ENCODE results near the gene RAB31.

The RAB31 gene

DNA sequence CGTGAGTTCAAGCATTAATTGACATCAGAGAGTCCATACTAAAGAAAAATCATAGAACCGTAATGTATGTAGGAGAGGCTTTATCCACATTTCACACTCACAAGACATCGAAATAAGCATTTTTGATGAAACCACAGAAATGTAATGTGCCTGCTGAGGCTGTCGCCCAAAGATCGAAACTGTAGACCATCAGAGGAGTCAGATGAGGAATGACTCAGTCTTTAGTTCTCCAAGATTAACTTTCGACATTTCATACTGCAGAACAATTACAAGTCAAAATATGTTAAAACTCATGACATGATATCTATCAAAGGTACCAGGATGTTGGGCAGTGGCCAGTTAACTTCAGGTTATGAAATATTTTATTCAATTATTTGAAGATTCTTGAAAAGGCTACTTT, 79.6 kb downstream of the RAB31 start:
- DNase-seq (ENCODE audit: low read depth in 2 of 2, low spot score in 1 of 2): no peak

DNA sequence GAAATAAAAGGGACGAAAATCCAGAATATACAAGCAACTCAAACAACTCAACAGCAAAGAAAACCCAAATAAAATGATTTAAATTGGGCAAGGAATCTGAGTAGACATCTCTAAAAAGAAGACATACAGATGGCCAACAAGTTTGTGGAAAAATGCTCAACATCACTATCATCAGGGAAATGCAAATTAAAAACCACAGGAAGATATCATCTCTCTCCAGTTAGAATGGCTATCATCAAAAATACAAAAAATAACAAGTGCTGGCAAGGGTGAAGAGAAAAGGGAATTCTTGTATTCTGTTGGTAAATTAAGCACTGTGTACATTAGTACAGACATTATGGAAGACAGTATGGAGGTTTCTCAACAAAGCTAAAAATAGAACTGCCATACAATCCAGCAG, 80.0 kb downstream of the RAB31 start:
- DNase-seq (ENCODE audit: low read depth in 2 of 2, low spot score in 1 of 2): no peak

DNA sequence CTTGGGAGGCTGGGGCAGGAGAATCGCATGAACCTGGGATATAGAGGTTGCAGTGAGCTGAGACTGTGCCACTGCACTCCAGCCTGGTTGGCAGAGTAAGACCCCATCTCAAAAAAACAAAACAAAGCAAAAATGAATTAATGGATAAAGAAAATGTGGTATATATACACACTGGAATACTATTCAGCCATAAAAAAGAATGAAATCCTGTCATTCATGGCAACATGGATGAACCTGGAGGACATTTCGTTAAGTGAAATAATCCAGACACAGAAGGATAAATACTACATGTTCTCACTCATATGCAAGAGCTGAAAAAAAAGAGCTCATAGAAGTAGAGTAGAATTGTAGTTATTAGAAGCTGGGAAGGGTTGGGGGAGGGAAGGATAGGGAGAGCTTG, 80.8 kb downstream of the RAB31 start:
- no peak for DNase-seq (ENCODE audit: low read depth in 2 of 2, low spot score in 1 of 2)

DNA sequence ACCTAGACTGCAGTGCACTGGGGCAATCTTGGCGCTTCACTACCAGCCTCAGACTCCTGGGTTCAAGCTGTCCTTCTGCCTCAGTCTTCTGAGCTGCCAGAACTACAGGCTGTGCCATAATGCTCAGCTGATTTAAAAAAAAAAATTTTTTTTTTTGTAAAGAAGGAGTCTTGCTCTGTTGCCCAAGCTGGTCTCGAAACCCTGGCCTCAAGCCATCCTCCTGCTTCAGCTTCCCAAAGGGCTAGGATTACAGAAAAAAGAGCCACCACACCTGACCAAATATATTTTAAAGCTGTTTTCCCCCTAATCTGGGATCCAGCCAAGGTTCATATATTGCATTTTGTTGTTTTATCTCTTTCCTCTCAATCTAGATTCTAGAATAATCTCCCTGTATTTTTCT, 82.2 kb downstream of the RAB31 start:
- DNase-seq (ENCODE audit: low read depth in 2 of 2, low spot score in 1 of 2): no peak

DNA sequence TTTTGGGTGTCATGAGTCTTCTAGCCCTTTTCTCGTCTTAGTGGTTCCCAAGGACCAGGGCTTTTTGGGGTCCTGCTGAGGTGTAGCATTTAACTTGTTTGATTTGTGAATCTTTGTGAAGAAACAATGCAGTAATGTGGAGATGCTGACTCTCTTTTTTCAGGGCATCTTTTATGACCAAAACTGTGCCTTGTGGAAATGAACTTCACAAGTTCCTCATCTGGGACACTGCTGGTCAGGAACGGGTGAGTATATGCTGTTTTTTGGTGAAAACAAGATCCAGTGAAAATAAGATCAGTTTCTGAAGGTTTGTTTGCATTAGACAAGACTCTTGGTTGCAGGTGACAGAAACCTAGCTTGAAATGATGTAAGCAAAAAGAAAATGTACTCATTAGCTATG, 83.9 kb downstream of the RAB31 start:
- DNase-seq (ENCODE audit: low read depth in 2 of 2, low spot score in 1 of 2): no peak

DNA sequence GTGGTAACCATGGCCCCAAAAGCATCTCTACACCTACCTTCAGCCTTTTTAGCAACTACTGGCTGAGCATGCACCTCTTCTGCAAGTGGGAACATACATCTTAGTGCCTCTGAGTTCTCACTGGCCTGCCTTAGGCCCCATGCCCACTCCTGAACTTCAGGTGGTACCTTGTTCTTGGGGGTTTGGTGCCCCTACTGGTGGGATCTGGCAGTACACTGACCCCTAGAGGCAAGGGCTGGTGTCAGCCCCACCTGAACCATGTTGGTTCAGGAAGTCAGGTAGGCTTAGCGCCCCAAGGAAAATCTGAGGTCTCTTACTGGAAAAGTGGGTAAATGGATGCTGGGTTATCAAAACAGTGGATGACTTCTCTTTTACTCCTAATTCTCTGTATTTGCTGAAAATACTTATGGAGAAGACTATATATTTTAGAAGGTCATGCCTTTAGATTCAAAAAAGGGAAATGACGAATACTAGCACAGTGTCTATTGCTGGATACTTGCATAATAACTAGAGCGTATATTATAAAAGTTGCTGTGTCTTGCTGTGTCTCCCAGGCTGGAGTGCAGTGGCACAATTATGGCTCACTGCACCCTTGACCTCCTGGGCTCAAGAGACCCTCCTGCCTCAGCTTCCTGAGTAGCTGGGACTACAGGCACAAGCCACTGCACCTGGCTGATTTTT, 84.6 kb downstream of the RAB31 start:
- DNase-seq (ENCODE audit: low read depth in 2 of 2, low spot score in 1 of 2): no peak

DNA sequence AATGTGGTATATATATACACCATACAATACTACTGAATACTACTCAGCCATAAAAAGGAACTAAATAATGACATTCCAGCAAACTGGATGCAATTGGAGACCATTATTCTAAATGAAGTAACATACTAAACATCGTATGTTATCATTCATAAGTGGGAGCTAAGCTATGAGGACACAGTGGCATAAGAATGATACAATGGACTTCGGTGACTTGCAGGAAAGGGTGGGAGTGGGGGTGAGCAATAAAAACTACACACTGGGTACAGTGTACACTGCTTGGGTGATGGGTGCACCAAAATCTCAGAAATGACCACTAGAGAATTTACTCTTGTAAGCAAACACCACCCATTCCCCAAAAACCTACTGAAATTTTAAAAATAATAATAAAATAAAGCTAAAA, 87.9 kb downstream of the RAB31 start:
- DNase-seq (ENCODE audit: low read depth in 2 of 2, low spot score in 1 of 2): no peak

DNA sequence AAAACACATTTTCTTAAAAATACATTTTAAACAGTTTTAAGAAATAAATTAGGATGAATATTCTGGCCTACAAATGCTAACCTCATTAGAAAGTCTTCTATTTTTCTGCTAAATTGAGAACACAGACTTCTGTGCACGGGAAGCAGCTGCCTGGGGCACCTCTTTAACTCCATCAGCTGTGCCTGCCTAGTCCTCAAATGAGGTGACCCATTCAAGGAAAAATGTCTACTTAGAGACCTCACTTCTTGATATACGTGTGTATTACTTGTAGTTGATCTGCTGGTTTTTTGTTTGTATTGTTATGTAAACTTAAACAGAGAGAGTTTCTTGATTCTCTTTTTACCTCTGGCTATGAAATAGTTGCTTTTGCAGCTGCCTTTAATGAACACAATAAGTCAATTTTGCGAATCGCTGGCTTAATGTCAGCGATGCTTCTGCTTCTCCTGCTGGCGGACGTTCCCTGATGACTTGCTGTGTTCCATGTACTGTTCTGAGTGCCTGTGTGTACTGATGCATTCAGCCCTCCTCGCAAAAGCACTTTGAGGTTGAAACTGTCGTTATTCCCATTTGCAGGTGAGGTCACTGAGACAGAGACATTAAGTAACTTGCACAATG, 88.9 kb downstream of the RAB31 start:
- no peak for DNase-seq (ENCODE audit: low read depth in 2 of 2, low spot score in 1 of 2)

DNA sequence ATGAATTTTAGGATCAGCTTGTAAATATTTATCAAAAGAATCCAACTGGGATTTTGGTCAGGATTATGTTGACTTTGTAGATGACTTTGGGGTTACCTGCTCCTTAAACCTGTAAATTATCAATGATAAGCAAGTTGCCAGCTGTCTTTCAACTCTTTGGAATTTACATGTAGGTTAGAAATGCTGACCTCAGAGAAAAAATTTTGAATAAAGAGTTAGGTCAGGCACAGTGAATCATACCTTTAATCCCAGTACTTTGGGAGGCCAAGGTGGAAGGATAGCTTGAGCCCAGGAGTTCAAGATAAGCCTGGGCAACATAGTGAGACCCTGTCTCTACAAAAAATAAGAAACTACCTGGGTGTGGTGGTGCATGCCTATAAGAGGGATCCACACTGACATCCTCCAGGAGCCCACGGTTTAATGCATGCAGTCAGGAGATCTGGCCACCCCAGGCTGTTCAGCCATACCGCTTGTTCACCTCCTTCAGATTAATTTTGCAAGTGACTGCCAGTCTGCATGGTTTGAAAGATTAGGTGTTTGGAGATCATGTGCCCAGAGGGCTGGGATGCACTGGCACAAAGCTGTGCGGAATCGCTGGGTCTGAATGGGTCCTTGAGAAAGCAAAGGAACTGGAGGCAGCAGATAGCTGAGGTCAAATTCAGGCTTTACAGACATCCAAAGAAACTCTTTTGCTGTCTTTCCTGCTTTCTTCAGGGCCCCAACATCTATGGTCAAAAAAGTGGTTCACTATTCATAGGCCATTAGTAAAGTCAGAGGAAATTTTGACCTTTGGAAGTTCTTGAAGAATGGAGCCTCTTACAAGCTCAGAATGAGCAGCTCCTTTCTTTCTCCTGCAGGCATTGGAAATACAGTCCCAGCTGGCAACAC, 94.3 kb downstream of the RAB31 start:
- DNase-seq (ENCODE audit: low read depth in 2 of 2, low spot score in 1 of 2): no peak

DNA sequence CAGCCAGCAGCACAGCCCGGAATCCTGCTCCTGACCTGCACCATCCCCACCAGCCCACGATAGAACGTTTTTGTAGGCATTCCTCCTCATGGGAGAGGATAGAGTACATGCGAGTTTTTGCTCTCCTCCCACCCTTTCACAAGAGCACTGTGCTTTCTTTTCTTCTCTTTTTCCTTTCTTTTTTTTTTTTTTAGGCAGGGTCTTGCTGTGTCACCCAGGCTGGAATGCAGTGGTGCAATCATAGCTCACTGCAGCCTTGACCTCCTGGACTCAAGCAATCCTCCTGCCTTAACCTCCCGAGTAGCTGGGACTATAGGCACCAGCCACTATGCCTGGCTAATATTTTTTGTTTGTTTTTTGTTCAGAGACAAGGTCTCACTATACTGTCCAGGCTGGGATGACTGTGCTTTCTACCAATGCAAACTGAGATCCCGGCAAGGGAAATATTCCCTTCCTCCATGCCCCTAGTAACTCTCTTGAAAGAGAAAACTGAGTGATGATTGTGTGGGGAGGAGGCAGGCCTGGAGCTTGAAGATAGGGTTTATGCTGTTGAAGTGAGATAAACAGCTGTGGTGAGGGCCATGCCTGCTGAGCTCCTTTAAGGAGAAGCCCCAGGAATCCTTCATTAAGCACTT, 95.1 kb downstream of the RAB31 start:
- DNase-seq (ENCODE audit: low read depth in 2 of 2, low spot score in 1 of 2): no peak

DNA sequence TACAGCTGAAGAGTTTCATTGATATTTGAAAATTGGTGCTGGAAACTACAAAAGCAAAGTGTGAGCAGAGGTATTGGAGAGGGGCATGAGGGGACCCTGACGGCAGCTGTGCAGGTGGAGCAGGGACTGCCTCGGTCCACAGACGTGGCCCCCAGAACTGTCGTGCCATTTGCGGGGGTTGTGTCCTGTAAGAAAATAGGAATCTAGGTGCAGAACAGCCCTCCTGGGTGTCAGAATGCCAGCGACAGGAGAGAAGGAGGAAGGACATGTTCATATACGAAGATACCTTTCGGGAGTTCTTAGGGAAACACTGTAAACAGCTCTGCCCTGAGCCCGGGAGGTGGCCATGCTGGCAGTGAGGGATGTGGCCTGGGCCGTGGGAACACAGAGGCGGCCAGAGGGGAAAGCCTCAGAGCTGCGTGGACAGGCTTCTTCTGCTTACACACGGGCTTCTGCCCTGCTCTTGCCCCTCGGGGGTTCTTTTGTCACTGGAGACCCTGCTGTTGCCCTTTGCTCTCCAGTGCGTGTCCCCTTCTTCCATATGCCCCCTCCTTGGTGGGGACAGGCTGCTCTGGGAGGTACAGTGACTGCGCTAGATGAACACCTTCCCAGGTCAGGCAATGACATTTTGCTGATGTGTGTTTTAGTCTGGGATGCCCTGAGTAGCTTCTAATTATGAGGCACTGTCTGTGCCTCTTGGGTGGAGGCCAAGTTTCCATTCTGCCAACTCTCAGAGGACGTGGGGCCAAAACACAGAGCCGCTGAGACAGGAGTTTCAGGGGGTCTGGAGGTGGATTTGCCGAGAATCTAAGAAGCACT, 95.8 kb downstream of the RAB31 start:
- no peak for DNase-seq (ENCODE audit: low read depth in 2 of 2, low spot score in 1 of 2)

DNA sequence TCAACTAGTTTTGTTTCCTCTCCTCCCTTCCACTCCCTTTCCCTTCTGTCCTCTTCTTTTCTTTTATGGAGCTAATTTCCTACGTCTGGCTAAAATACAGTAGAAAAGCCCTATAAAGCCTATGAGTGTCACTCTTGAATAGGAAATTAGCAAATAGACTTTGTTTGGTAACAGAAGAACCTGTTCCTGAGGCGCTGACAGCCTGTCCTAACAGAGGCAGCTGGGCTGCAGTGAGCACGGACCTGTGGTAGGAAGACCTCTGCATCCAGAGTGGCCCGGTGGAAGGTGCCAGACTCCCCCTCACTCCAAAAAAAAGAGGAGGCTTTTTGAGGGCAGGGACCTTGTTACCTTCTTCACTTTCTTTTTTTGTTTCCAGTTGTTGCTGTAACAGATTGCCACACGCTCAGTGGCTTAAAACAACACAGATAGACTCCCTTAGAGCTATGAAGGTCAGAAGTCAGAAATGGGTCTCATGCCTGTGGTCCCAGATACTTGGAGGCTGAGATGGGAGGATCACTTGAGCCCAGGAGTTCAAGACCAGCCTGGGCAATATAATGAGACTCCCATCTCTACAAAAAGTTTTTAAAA, 96.5 kb downstream of the RAB31 start:
- DNase-seq (ENCODE audit: low read depth in 2 of 2, low spot score in 1 of 2): no peak

DNA sequence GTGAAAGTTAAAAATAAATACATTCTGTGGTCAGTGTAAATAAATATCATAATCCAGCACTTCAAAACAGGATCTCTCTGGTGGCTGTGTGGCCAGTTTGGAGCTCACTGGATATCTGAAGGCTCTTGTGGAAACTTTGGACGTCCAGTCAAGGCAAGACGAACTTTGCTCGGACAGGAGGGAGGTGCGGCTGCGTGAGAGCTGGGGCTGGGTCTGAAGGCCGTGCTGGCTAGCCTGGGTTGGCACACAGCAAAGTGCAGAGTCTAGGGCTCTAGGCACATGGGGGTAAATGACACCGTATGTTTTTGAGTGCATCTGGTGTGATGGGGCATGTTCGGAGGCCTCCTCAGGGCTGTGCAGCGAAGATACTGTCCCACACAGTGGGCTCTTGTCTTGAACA, 98.8 kb downstream of the RAB31 start:
- no peak for DNase-seq (ENCODE audit: low read depth in 2 of 2, low spot score in 1 of 2)

DNA sequence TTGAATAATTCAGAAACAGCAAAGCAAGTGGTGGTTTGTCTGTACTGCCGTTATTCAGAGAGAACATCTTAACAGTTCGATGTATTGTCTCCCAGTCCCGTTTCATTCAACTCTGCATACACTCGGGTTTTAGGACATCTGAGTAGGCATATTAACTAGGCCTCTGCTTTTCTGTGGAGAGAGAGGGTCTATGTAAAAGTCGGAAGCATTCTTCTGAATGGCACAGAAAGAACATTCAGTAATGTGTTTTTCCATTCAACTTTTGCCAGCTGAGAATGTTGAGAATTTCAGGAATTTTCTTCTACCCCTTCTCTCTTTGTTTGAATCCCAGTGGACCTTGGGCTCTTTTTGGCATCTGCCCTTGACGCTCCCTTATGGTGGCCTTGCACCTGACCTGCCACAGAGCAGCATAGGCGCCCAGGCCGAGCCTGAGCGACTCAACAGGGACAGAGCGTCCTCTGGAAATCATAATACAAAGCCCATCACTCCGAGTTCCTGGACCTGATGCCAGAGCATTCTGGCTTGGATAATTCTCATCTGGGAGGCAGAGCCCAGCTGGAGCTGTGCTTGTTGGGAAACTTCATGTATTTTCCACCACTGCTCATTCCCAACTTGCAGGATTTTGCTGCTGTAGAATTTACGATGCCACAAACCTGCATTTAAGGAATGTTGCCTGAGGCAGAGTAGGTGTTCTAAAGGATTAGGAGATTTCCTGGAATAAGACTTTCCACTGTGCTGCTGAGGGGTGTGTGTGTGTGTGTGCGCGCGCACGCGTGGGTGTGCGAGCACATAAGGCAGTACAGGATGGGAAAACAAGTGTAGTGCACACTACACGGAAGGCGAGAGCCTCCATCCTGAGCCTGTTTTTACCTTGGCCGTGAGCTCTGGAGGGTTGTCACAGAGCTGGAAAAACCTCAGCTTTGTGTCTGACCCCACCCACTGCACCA, 100.5 kb downstream of the RAB31 start:
- DNase-seq (ENCODE audit: low read depth in 2 of 2, low spot score in 1 of 2): no peak

DNA sequence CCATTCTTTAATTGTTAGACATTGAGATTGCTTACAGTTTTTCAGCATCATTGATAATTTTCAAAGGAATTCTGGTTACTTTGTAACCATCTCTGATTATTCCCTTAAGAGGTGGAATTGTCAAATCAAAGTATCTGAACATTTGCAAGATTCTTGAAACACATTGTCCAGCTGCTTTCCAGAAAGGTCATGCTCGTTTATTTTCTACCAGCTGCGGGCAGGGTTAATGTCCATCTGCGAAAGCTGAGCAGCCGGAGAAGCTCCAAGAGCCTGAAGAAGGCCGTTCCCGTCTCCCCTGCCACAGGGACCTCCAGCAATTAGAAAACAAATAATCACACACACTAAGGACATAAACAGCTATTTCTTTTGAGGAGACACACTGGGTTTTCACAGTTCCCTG, 101.6 kb downstream of the RAB31 start:
- DNase-seq (ENCODE audit: low read depth in 2 of 2, low spot score in 1 of 2): no peak

DNA sequence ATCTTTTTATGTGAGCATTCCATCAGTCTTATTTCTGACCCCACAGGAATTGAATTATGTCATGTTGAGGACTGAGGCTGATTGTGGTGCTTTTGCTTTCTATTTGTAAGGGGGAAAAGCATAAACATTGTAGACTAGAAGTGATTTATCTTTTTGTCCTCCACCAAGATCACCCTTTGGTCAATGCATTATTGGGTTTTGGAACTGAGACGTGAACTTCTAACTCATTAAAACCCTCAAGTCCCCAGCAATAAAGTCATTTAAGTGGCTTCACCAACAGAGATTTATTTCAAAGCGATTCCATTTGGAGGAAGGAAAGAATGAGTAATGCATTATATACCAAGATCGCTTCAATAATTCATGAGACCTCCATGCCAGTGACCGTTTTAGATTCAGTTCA, 102.2 kb downstream of the RAB31 start:
- no peak for DNase-seq (ENCODE audit: low read depth in 2 of 2, low spot score in 1 of 2)

DNA sequence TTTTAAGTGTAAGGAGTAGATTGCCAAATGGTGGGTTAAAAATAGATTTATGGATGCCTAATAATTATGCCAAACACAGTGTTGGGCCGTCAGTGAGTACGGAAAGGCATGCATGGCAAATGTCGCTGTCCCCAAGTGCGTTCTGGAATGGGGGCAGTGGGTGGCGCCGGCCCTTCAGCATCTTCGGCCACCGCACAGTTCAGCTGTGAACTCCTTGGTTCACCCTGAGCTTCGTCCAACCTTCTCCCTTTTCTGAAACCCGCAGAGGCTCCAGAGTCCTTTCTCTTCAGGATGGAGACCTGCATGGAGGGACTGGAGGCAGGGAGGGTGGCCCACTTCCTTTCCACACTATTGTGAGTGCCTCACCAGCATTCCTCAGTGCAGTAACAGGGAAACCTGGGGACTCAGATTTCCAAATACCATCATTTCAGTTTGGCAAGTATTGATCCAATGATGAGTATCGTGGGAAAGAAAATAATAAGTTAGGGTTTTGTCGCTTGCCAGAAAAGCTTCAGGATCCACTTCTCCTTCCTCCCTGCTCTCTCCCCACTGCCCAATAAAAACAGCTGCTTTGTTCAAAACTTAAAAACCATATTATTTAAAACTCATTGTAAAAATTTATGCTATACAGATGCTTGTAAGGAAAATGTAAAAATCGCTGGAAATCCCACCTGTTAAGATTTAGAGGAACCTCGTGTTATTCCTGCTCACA, 103.0 kb downstream of the RAB31 start:
- no peak for DNase-seq (ENCODE audit: low read depth in 2 of 2, low spot score in 1 of 2)

DNA sequence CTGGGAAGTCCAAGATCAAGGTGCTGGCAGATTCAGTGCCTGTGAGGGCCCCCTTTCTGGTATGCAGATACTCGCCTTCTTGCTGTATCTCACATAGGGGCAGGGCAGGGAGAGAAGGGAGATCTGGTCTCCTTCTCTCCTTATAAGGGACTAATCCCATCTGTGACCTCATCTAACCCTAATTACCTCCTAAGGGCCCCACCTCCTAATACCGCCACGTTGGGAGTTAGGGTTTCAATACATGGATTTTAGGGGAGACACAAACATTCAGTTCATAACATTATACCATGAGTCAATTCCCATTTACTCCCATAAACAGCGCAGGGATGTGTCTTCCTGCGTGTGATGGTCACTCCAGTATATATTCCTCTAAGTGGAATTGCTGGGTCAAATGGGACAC, 103.9 kb downstream of the RAB31 start:
- no peak for DNase-seq (ENCODE audit: low read depth in 2 of 2, low spot score in 1 of 2)

DNA sequence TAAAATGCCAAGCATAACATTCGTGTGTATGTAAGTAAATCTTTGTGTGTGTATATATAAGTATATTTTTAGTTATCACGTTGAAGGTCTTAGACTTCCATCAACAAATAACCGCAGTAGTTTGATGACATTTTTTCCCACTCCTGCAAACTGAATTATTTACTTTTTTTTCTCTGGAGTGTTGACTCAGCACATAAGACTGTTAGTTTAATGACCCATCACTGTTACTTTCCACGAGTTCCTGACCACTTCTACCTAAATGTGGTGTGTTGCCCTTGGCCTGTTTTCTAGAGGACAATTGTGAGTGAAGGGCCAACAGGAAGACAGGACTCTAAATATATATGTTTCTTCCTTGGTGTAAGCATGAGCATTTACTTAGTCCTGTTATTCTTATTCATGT, 106.3 kb downstream of the RAB31 start:
- DNase-seq (ENCODE audit: low read depth in 2 of 2, low spot score in 1 of 2): no peak

All from stimulated activated CD8-positive, alpha-beta memory T cell treated with anti-CD3 and anti-CD28 coated beads, Interleukin-4, amount 100 ng/mL, for 1 hour (primary cell).